ENCODE measurements around the gene NLRP6.

DNA sequence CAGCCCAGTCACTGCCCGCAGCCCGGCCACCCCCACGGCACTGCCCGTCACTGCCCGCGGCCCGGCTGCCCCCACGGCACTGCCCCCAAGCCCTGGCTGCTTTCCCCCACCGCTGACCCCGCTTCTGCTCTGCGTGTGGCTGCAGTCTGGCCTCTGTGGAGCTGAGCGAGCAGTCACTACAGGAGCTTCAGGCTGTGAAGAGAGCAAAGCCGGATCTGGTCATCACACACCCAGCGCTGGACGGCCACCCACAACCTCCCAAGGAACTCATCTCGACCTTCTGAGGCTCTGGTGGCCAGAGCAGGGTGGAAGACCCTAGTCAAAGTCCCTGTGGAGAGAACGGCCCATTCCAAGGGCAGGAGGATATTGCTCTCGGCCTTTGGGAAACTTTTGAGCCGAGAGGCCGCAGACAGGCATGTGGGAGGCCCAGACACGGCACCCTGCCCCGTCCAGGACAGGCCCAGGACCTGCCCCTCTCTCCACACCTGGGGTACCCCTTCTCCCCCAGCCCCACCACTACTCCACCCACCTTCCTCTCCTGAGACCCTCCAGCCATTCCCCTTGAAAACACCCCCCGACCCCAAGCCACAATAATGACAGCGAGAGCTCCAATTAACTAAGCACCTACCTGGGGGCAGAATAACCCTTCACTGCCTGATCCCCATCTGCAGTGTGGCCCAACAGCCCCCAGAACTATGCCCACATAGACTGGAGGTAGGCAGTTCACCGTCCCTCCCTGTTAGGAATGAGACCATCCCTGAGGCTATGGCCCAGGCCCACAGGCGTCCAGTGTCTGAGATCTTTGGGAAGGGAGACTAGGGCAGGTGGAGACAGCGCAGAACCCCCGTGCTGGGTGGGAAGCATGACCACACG, 7.0 kb downstream of the NLRP6 start:
- TF ChIP-seq, protein P1, sequence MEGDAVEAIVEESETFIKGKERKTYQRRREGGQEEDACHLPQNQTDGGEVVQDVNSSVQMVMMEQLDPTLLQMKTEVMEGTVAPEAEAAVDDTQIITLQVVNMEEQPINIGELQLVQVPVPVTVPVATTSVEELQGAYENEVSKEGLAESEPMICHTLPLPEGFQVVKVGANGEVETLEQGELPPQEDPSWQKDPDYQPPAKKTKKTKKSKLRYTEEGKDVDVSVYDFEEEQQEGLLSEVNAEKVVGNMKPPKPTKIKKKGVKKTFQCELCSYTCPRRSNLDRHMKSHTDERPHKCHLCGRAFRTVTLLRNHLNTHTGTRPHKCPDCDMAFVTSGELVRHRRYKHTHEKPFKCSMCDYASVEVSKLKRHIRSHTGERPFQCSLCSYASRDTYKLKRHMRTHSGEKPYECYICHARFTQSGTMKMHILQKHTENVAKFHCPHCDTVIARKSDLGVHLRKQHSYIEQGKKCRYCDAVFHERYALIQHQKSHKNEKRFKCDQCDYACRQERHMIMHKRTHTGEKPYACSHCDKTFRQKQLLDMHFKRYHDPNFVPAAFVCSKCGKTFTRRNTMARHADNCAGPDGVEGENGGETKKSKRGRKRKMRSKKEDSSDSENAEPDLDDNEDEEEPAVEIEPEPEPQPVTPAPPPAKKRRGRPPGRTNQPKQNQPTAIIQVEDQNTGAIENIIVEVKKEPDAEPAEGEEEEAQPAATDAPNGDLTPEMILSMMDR (IDR thresholded peaks at IDR 0.05), result no peak
- no peak for TF ChIP-seq POLR2A (IDR thresholded peaks at IDR 0.05)

Data from esophagus squamous epithelium (tissue), 4 donors.